ENCODE results near the gene FAM241B. TPM values are rescaled to one million over a fixed set of nuclear protein-coding genes. Genes with fewer than 3 reads are reported as not detected.

Gene FAM241B
- total and polyA plus RNA-seq, 10 donors: 0.77 to 3.2 (median 1.8) TPM

- intact Hi-C loops (cut with DNase I; ENCODE audit: low total_unique reads): no loop called here
- Histone ChIP-seq H3K36me3 (no peaks in the 10 kb centered on the region), H3K27ac (no peak overlapping the region), H3K4me1 (peaks cover 0 to 8% (median 0%) of the 10 kb centered on the region in 6 donors), H3K27me3 (replicated peaks in 1 of 7) (peaks cover 0 to 82% (median 0%) of the 10 kb centered on the region in 7 donors), H3K4me3 (no peak overlapping the region), H3K9me3 (peaks cover 0 to 6% (median 0%) of the 10 kb centered on the region in 8 donors)
- peak; percentile 69 for DNase-seq
- TF ChIP-seq POLR2A (IDR thresholded peaks at IDR 0.05) (no peak), POLR2AphosphoS5 (IDR thresholded peaks at IDR 0.05) (no peak), CTCF (IDR thresholded peaks at IDR 0.05 in 8 of 11, conservative IDR thresholded peaks at IDR 0.05 in 3 of 11) (no peak)
- 83 to 93% (median 91%) methylated on average over 4 to 6 of the region's 6 CpGs for WGBS, 5 donors
Observed at GRCh38 chr10:69653561-69653960, 23.5 kb downstream of the FAM241B start.

- 78 to 91% (median 84%) methylated on average over 16 to 20 of the region's 20 CpGs for WGBS, 5 donors
- DNase-seq: peak; percentile 48
- Histone ChIP-seq H3K36me3 (no peaks in the 10 kb centered on the region), H3K4me3 (no peak overlapping the region), H3K9me3 (peaks cover 0 to 6% (median 0%) of the 10 kb centered on the region in 8 donors), H3K4me1 (peaks cover 0 to 8% (median 0%) of the 10 kb centered on the region in 6 donors), H3K27me3 (replicated peaks in 1 of 7) (peaks cover 0 to 89% (median 0%) of the 10 kb centered on the region in 7 donors), H3K27ac (no peak overlapping the region)
- intact Hi-C loops (cut with DNase I; ENCODE audit: low total_unique reads): no loop called here
- TF ChIP-seq POLR2A (IDR thresholded peaks at IDR 0.05): no peak
- no peak for TF ChIP-seq CTCF (IDR thresholded peaks at IDR 0.05 in 8 of 11, conservative IDR thresholded peaks at IDR 0.05 in 3 of 11)
- no peak for TF ChIP-seq POLR2AphosphoS5 (IDR thresholded peaks at IDR 0.05)
Observed at GRCh38 chr10:69655124-69655867, 25.2 kb downstream of the FAM241B start.

DNA sequence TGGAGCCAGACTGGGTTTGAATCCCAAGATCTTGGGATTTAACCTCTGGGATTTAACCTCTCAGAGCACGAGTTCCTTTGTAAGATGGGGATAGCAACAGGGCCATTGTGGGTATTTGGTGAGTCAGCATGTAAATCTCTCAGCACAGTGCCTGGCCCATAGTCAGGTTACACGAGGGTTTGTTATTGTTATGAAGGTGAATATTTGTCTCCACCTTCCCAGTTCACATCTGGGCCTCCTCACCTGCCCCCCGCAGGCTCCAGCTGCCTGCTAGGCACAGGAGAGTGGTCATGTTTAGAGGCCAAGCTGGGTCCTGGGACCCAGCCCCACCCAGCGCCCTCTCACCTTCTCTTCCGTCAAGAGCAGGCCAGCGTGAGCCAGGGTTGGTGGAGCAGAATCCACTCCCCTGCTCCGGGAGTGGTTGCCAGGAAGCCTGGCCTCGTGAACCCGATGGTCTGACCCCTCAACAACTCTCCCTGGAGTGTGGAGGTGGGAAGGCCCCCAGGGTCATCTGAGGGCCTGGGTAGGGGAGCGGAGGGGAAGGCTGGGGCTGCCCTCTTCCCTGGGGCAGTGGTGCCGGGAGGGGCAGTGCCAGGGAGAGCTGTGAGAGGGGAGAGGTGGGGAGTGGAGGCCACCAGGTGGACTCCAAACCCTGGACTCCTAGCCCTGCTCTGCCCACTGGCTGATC is 26.0 kb downstream of the FAM241B start:
- Histone ChIP-seq H3K36me3 (no peaks in the 10 kb centered on the region), H3K4me1 (peaks cover 0 to 6% (median 0%) of the 10 kb centered on the region in 6 donors), H3K27me3 (replicated peaks in 1 of 7) (peaks cover 0 to 82% (median 0%) of the 10 kb centered on the region in 7 donors), H3K9me3 (peaks cover 0 to 6% (median 0%) of the 10 kb centered on the region in 8 donors), H3K4me3 (no peak overlapping the region), H3K27ac (no peak overlapping the region)
- intact Hi-C loops (cut with DNase I; ENCODE audit: low total_unique reads): no loop called here
- WGBS, 5 donors: 60 to 85% (median 76%) methylated on average over 8 to 11 of the region's 11 CpGs
- TF ChIP-seq CTCF (IDR thresholded peaks at IDR 0.05 in 8 of 11, conservative IDR thresholded peaks at IDR 0.05 in 3 of 11): no peak
- no peak for TF ChIP-seq POLR2AphosphoS5 (IDR thresholded peaks at IDR 0.05)
- TF ChIP-seq POLR2A (IDR thresholded peaks at IDR 0.05): no peak
- DNase-seq: peak; percentile 67

GRCh38 chr10:69656742-69657269 is 26.8 kb downstream of the FAM241B start:
- intact Hi-C loops (cut with DNase I; ENCODE audit: low total_unique reads): no loop called here
- Histone ChIP-seq H3K27me3 (replicated peaks in 1 of 7) (peaks cover 0 to 74% (median 0%) of the 10 kb centered on the region in 7 donors), H3K36me3 (no peaks in the 10 kb centered on the region), H3K27ac (no peak overlapping the region), H3K4me1 (no peaks in the 10 kb centered on the region), H3K4me3 (no peak overlapping the region), H3K9me3 (peaks cover 0 to 6% (median 0%) of the 10 kb centered on the region in 8 donors)
- WGBS, 5 donors: 22 to 37% (median 32%) methylated on average over 5 of the region's 5 CpGs
- peak; percentile 30 for DNase-seq
- TF ChIP-seq POLR2AphosphoS5 (IDR thresholded peaks at IDR 0.05) (no peak), CTCF (IDR thresholded peaks at IDR 0.05 in 8 of 11, conservative IDR thresholded peaks at IDR 0.05 in 3 of 11) (no peak), POLR2A (IDR thresholded peaks at IDR 0.05) (no peak)

Measured in spleen (tissue), 11 donors.